ENCODE measurements around the gene EDC3.
A peak's percentile ranks its signal among the peaks of the same experiment; 100 is the strongest.
"Not testable (repeated sequence)": the region's sequence is repeated elsewhere in the genome, so short reads cannot be mapped to it uniquely, and the experiment has no call there.

EDC3 gene

GRCh38 chr15:74730619-74731316, 34.9 kb upstream of the EDC3 start:
- no peak for DNase-seq (ENCODE audit: low read depth)
- H3K4me3 ChIP-seq (ENCODE audit: control insufficient read depth, low read depth, low read length), result no peak overlapping the region
- no peak for TF ChIP-seq CTCF (conservative IDR thresholded peaks at IDR 0.05; ENCODE audit: control insufficient read depth, insufficient read depth, low read depth, low read length)

- not testable (repeated sequence) for H3K4me3 ChIP-seq (ENCODE audit: control insufficient read depth, low read depth, low read length); DNase-seq (ENCODE audit: low read depth)
Observed at GRCh38 chr15:74729372-74729771, 33.5 kb upstream of the EDC3 start.

- DNase-seq (ENCODE audit: low read depth); H3K4me3 ChIP-seq (ENCODE audit: control insufficient read depth, low read depth, low read length): not testable (repeated sequence)
Observed at GRCh38 chr15:74728699-74729098, 32.9 kb upstream of the EDC3 start.

- TF ChIP-seq CTCF (conservative IDR thresholded peaks at IDR 0.05; ENCODE audit: control insufficient read depth, insufficient read depth, low read depth, low read length), result no peak
- no peak overlapping the region for H3K4me3 ChIP-seq (ENCODE audit: control insufficient read depth, low read depth, low read length)
- no peak for DNase-seq (ENCODE audit: low read depth)
Observed at GRCh38 chr15:74727727-74728126, 31.9 kb upstream of the EDC3 start.

- peak overlapping the region; percentile 45 for H3K4me3 ChIP-seq (ENCODE audit: control insufficient read depth, low read depth, low read length)
- no peak for DNase-seq (ENCODE audit: low read depth)
- no peak for TF ChIP-seq CTCF (conservative IDR thresholded peaks at IDR 0.05; ENCODE audit: control insufficient read depth, insufficient read depth, low read depth, low read length)
Observed at GRCh38 chr15:74726774-74727164, 30.9 kb upstream of the EDC3 start.

- H3K4me3 ChIP-seq (ENCODE audit: control insufficient read depth, low read depth, low read length), result peak overlapping the region; percentile 45
- TF ChIP-seq CTCF (conservative IDR thresholded peaks at IDR 0.05; ENCODE audit: control insufficient read depth, insufficient read depth, low read depth, low read length), result no peak
- DNase-seq (ENCODE audit: low read depth), result no peak
Observed at GRCh38 chr15:74725845-74726773, 30.3 kb upstream of the EDC3 start.

- TF ChIP-seq CTCF (conservative IDR thresholded peaks at IDR 0.05; ENCODE audit: control insufficient read depth, insufficient read depth, low read depth, low read length), result no peak
- no peak for DNase-seq (ENCODE audit: low read depth)
Observed at GRCh38 chr15:74725225-74725774, 29.5 kb upstream of the EDC3 start, which contains the start of gene CYP1A1. CYP1A1 (minus strand) TSS chr15:74725528; CDS start chr15:74723097, 2,431 bp downstream.

More at GRCh38 chr15:74725225-74725774, 29.5 kb upstream of the EDC3 start, which contains the start of gene CYP1A1:
- H3K4me3 ChIP-seq (ENCODE audit: control insufficient read depth, low read depth, low read length), result peak within 1 kb of the TSS; percentile 45

Measured in fibroblast of mammary gland (primary cell).